Measurements from ENCODE around the gene SMARCB1.
A peak's percentile ranks its signal among the peaks of the same experiment; 100 is the strongest.

Gene SMARCB1

DNA sequence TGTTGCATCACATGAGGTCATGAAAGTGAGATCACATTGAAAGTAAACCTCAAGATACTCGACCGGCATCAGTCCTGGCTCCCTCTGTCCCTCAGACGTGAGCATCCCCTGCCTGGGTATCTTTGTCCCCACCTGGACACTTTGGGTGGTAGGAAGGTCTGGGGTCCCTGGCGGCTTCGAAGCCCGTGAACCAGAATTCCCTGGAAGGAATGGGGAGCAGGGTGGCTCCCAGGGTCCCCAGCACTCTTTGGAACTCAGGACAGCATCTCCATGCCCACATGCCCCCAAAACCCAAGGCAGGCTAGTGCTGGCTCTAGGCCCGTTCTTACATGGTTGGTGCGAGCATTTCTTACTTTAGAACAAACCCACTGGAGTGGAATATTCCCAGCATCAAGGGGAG lies 44.5 kb downstream of the SMARCB1 start:
- Histone ChIP-seq H3K4me3 (ENCODE audit: low read length) (no peak overlapping the region), H3K4me1 (ENCODE audit: insufficient read depth, low read length) (no peaks in the 10 kb centered on the region), H3K27me3 (ENCODE audit: insufficient read depth, low read length) (no peaks in the 10 kb centered on the region), H3K9ac (ENCODE audit: low read depth, low read length) (no peak overlapping the region), H3K27ac (ENCODE audit: low read length) (no peak overlapping the region), H3K36me3 (ENCODE audit: insufficient read depth, low read depth, low read length) (peaks cover 83% of the 10 kb centered on the region), H3K9me3 (ENCODE audit: insufficient read depth, low read depth, low read length) (no peaks in the 10 kb centered on the region)

DNA sequence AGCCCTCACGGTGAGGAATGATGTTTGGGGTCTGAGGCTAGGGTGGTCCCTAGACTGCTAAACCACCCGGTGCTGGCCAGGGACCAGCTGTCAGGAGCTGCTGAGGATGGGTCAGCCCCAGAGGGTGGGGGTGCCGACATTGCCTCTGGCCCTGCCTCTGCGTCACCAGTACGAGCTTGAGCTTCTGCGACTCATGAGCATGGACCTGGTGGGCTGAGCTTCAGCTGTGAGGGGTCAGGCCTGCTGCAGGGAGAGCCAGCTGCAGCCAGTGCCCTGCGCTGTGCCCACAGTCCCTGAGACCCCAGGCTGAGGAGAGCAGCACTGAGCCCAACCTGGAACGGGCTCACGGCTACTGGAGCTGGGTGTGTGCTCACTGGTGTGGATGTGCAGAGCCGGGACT lies 45.0 kb downstream of the SMARCB1 start:
- peaks cover 80% of the 10 kb centered on the region for H3K36me3 ChIP-seq (ENCODE audit: insufficient read depth, low read depth, low read length)
- H3K4me1 ChIP-seq (ENCODE audit: insufficient read depth, low read length), result no peaks in the 10 kb centered on the region
- no peak overlapping the region for H3K9ac ChIP-seq (ENCODE audit: low read depth, low read length)
- no peak overlapping the region for H3K27ac ChIP-seq (ENCODE audit: low read length)
- no peak overlapping the region for H3K4me3 ChIP-seq (ENCODE audit: low read length)
- no peaks in the 10 kb centered on the region for H3K9me3 ChIP-seq (ENCODE audit: insufficient read depth, low read depth, low read length)
- no peaks in the 10 kb centered on the region for H3K27me3 ChIP-seq (ENCODE audit: insufficient read depth, low read length)

DNA sequence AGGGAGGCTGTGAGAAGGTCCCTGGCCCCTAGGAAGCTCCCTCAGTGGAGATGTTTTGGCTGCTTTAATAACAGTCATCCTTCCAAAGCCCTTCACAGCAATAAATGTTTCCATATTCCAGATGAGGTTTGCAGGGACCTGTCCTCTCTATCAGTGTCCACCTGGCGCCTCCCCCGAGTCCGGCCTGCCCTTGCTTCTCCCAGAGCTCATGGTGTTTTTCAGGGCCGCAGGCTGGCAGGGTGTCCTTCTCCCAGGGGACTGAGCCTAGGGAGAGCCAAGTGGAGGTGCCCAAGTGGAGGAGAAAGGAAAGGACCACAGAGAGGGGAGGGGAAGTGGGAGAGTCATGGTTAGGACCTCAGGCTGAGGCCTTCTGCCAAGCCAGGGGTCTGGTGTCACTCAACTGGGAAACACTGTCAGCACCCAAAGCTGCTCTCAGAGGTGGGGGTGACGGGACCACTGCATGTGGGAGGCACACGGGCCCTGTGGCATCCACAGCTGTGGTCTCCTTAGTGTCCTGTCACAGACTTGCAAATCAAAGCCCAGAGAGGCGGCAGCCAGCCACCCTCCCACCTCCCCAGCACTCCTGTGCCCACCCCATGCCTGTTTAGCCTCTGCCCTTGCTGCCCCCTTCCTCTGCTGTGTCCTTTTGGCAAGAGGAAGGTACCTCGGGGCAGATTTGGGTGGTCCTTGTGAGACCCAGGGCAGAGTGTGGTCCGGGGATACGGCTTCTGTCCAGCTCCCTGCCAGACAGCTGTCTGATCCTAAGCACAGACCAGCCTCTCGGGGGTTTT lies 45.7 kb downstream of the SMARCB1 start:
- no peak overlapping the region for H3K27ac ChIP-seq (ENCODE audit: low read length)
- no peak overlapping the region for H3K4me3 ChIP-seq (ENCODE audit: low read length)
- no peak overlapping the region for H3K9ac ChIP-seq (ENCODE audit: low read depth, low read length)
- no peaks in the 10 kb centered on the region for H3K4me1 ChIP-seq (ENCODE audit: insufficient read depth, low read length)
- H3K27me3 ChIP-seq (ENCODE audit: insufficient read depth, low read length), result no peaks in the 10 kb centered on the region
- peaks cover 74% of the 10 kb centered on the region for H3K36me3 ChIP-seq (ENCODE audit: insufficient read depth, low read depth, low read length)
- no peaks in the 10 kb centered on the region for H3K9me3 ChIP-seq (ENCODE audit: insufficient read depth, low read depth, low read length)

DNA sequence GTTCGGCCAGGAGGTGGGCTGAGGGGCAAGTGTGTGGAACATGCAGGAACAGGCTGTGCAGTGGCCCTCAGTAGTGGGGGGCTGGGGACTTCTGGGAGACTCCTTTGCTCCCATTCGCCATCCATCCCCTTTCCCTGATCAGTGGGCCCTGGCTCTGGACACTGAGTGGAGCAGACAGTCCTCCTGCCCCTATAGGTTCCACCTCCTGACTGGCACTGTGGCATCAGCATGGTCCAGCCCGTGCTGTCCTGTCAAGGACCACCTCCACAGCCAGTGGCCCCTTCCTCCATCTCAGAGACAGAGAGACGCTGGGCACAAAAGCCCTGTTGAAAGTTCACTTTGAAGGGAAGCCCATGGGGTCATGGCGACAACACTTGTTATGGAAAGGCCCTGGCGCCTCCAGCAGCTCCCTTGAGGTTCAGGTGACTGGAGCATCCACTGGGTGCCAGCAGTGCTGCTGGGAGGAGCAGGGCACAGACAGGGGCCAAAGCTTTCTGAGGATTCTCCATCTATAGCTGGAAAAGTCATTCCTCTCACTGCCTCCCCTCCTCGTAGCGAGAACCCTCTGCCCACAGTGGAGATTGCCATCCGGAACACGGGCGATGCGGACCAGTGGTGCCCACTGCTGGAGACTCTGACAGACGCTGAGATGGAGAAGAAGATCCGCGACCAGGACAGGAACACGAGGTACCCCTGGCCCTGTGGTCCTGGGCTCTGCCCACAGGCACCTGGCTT lies 46.4 kb downstream of the SMARCB1 start:
- no peaks in the 10 kb centered on the region for H3K4me1 ChIP-seq (ENCODE audit: insufficient read depth, low read length)
- H3K4me3 ChIP-seq (ENCODE audit: low read length), result no peak overlapping the region
- no peak overlapping the region for H3K9ac ChIP-seq (ENCODE audit: low read depth, low read length)
- no peaks in the 10 kb centered on the region for H3K9me3 ChIP-seq (ENCODE audit: insufficient read depth, low read depth, low read length)
- no peaks in the 10 kb centered on the region for H3K27me3 ChIP-seq (ENCODE audit: insufficient read depth, low read length)
- H3K36me3 ChIP-seq (ENCODE audit: insufficient read depth, low read depth, low read length), result peaks cover 68% of the 10 kb centered on the region
- no peak overlapping the region for H3K27ac ChIP-seq (ENCODE audit: low read length)

DNA sequence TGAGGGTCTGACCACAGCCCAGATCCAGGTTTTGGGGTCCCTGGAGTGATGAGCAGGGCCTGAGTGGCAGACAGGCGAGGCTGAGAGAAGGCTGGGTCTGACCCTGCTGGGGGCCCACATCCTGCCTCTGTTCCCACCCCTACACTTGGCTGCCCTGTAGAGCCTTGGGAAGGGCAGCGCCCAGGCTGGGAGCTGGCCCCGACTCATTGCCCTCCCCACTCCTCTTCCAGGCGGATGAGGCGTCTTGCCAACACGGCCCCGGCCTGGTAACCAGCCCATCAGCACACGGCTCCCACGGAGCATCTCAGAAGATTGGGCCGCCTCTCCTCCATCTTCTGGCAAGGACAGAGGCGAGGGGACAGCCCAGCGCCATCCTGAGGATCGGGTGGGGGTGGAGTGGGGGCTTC lies 47.1 kb downstream of the SMARCB1 start:
- no peaks in the 10 kb centered on the region for H3K4me1 ChIP-seq (ENCODE audit: insufficient read depth, low read length)
- peaks cover 62% of the 10 kb centered on the region for H3K36me3 ChIP-seq (ENCODE audit: insufficient read depth, low read depth, low read length)
- H3K9me3 ChIP-seq (ENCODE audit: insufficient read depth, low read depth, low read length), result no peaks in the 10 kb centered on the region
- no peak overlapping the region for H3K27ac ChIP-seq (ENCODE audit: low read length)
- H3K9ac ChIP-seq (ENCODE audit: low read depth, low read length), result no peak overlapping the region
- H3K4me3 ChIP-seq (ENCODE audit: low read length), result no peak overlapping the region
- no peaks in the 10 kb centered on the region for H3K27me3 ChIP-seq (ENCODE audit: insufficient read depth, low read length)

DNA sequence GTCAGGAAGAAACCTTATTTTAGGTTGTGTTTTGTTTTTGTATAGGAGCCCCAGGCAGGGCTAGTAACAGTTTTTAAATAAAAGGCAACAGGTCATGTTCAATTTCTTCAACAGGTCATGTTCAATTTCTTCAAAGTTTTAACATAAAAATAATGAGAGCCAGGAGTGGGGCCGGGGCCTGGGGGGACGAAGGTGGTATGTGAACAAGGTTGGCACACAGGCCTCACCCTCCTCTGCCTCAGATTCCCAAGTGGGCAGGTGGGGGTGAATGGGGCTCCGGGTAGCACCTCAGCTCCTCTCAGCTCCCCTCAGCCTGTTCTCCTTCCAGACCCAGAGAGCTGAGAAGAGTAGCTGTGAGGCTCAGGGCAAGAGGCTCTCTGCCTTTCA lies 47.6 kb downstream of the SMARCB1 start:
- H3K9me3 ChIP-seq (ENCODE audit: insufficient read depth, low read depth, low read length), result no peaks in the 10 kb centered on the region
- no peak overlapping the region for H3K9ac ChIP-seq (ENCODE audit: low read depth, low read length)
- H3K27me3 ChIP-seq (ENCODE audit: insufficient read depth, low read length), result no peaks in the 10 kb centered on the region
- H3K36me3 ChIP-seq (ENCODE audit: insufficient read depth, low read depth, low read length), result peaks cover 57% of the 10 kb centered on the region
- H3K4me1 ChIP-seq (ENCODE audit: insufficient read depth, low read length), result no peaks in the 10 kb centered on the region
- no peak overlapping the region for H3K4me3 ChIP-seq (ENCODE audit: low read length)
- H3K27ac ChIP-seq (ENCODE audit: low read length), result no peak overlapping the region

DNA sequence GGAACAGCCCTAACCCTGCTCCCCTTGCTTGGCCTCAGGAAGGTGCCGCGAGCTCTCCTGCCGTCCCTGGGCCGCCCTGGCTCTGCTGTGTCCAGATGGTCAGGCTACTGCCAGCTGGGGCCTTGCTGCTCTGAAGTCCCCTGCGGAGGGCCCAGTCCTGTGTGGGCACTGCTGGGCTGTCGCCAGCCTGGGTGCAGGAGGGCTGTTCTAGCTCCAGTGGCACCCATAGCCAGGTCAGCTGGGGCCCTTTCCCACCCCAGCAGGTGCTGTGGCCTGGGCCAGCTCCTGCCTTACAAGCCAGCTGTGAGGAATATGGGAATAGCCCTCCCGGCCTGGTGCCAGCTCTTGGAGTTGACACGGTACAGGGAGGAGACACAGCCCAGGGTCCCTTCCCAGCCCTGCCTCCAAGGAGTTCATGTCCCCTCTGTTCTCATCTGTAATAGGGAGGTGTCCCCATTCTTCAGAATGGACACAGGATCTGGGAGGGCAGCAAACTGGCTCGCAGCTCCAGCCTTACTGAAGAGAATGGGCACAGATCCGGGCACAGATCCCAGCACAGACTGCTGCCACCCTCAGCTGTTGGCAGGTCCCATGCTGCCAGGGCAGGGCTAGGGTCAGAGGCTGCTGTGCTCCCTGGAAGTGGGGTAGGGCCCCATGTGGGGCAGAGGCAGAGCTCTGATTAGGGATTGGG lies 48.2 kb downstream of the SMARCB1 start:
- Histone ChIP-seq H3K27ac (ENCODE audit: low read length) (no peak overlapping the region), H3K27me3 (ENCODE audit: insufficient read depth, low read length) (peaks cover 4% of the 10 kb centered on the region), H3K4me1 (ENCODE audit: insufficient read depth, low read length) (no peaks in the 10 kb centered on the region), H3K4me3 (ENCODE audit: low read length) (no peak overlapping the region), H3K9ac (ENCODE audit: low read depth, low read length) (no peak overlapping the region), H3K36me3 (ENCODE audit: insufficient read depth, low read depth, low read length) (peaks cover 51% of the 10 kb centered on the region), H3K9me3 (ENCODE audit: insufficient read depth, low read depth, low read length) (no peaks in the 10 kb centered on the region)

DNA sequence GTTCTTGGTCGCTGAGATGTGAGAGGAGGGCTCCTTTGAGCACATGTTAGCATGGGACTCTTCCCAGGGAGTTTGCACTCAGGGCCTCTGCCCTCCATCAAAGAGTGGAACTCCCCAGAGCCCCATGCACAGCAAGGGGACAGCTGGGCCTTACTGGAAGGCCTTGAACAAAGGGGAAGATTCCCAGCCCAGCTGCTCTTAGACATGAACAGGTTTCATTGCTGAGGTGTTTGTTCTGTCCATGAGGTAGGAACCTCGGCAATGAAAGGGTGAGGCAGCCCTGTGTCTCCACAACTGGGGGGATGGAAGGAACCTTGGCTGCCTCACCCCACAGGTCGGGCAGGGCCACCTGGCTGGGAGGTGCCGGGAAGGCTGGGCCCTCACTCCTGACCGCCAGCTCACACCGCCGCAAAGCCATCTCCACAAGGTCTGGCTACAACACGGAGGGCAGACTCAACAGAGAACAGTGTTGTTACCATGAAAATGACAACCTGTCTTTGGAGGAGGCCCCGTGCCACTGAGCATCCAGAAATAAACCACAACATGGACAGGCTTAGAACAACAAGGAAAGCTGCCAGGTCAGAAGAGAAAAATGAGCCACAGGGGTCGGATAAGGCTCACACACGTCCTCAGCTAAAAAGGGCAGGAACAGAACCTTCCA lies 48.8 kb downstream of the SMARCB1 start:
- Histone ChIP-seq H3K36me3 (ENCODE audit: insufficient read depth, low read depth, low read length) (peaks cover 46% of the 10 kb centered on the region), H3K27me3 (ENCODE audit: insufficient read depth, low read length) (peaks cover 8% of the 10 kb centered on the region), H3K4me1 (ENCODE audit: insufficient read depth, low read length) (no peaks in the 10 kb centered on the region), H3K9ac (ENCODE audit: low read depth, low read length) (no peak overlapping the region), H3K4me3 (ENCODE audit: low read length) (no peak overlapping the region), H3K9me3 (ENCODE audit: insufficient read depth, low read depth, low read length) (no peaks in the 10 kb centered on the region), H3K27ac (ENCODE audit: low read length) (no peak overlapping the region)

DNA sequence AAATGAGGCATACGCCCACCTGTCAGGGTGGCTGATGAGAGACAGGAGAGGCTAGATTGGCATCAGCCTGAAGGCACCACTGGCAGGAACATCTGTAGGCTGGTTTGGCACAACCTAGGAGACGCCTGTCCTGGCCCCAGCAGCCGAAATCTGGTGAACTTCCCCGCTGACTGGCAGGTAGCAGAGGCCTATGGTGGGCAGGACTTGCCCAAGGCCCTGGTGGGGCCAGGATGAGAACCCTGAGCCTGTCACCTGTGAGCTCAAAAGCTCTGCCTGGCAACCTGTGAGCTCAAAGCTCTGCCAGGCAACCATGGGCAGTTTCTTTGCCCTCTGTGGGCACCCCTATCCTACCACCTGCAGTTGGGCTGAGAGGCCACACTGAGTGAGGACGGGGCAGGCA lies 49.5 kb downstream of the SMARCB1 start:
- Histone ChIP-seq H3K9me3 (ENCODE audit: insufficient read depth, low read depth, low read length) (no peaks in the 10 kb centered on the region), H3K4me1 (ENCODE audit: insufficient read depth, low read length) (no peaks in the 10 kb centered on the region), H3K4me3 (ENCODE audit: low read length) (no peak overlapping the region), H3K36me3 (ENCODE audit: insufficient read depth, low read depth, low read length) (peaks cover 41% of the 10 kb centered on the region), H3K27me3 (ENCODE audit: insufficient read depth, low read length) (peaks cover 14% of the 10 kb centered on the region), H3K9ac (ENCODE audit: low read depth, low read length) (no peak overlapping the region), H3K27ac (ENCODE audit: low read length) (no peak overlapping the region)

DNA sequence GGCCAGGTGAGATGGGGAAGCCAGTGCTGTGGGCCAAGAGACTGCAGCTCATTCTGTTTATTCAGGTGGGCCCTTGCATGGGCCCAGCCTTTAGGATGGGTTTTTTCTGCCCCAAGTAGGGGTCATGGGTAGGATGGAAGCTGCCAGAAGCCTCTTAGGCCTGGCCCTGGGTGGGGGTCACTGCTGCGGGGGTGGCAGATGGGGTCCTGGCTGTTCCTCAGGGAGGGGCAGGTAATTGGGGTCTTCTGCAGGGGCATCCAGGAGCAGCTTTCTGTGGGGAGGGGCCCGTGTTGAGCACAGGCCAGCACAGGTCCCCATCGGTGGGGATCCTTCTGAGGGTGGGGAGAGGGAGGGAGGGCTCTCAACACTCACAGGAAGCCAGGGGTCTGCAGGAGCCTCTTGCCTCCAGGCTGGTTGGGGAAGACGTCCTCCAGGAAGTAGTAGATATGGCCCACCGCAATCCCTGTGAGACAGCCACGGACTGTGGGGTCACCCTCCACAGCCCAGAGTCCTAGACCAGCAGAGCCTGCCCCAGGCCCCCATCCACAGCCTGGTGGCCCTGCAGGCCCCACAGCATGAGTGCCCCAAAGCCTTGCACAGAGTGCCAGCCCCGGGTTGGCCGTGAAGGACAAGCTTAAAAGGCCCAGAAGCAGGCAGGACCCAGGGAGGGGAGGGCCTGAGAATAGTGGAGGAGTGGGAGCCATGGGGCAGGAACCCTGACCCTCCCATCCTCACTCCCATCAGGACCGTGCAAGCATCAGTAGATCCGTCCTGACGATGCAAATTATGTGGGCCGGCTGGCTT lies 50.1 kb downstream of the SMARCB1 start:
- Histone ChIP-seq H3K9me3 (ENCODE audit: insufficient read depth, low read depth, low read length) (no peaks in the 10 kb centered on the region), H3K4me3 (ENCODE audit: low read length) (no peak overlapping the region), H3K27me3 (ENCODE audit: insufficient read depth, low read length) (peaks cover 20% of the 10 kb centered on the region), H3K4me1 (ENCODE audit: insufficient read depth, low read length) (no peaks in the 10 kb centered on the region), H3K36me3 (ENCODE audit: insufficient read depth, low read depth, low read length) (peaks cover 37% of the 10 kb centered on the region), H3K27ac (ENCODE audit: low read length) (no peak overlapping the region), H3K9ac (ENCODE audit: low read depth, low read length) (no peak overlapping the region)

DNA sequence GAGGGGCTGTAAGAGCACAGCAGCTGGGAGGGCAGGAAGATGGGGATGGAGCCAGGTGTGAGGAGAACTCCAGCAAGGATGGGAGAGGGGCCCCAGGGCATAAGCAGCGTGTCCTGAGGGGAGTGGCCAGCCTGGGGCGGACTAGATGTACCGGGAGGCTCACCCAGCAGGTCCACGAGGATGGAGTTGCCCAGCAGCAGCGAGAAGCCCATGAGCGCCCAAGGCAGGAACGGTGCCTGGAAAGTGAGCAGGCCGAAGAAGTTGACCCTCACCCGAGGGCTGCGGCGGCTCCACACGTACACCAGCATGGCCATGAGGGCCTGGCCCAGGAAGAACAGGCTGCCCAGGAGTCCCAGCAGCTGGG lies 50.7 kb downstream of the SMARCB1 start:
- H3K27me3 ChIP-seq (ENCODE audit: insufficient read depth, low read length), result peaks cover 20% of the 10 kb centered on the region
- no peak overlapping the region for H3K27ac ChIP-seq (ENCODE audit: low read length)
- no peak overlapping the region; the same call in 1 of the 2 replicates for H3K9ac ChIP-seq (ENCODE audit: low read depth, low read length)
- H3K4me3 ChIP-seq (ENCODE audit: low read length), result peak overlapping the region; percentile 77; the same call in 1 of the 2 replicates
- no peaks in the 10 kb centered on the region for H3K9me3 ChIP-seq (ENCODE audit: insufficient read depth, low read depth, low read length)
- no peaks in the 10 kb centered on the region for H3K4me1 ChIP-seq (ENCODE audit: insufficient read depth, low read length)
- peaks cover 37% of the 10 kb centered on the region for H3K36me3 ChIP-seq (ENCODE audit: insufficient read depth, low read depth, low read length)

Data from iPS-20b (cell line).